Peyer's patch (tissue), 4 donors: Measurements from ENCODE around the gene MINDY4. TPM values are rescaled to one million over a fixed set of nuclear protein-coding genes. Genes with fewer than 3 reads are reported as not detected.

Source experiments
- DNase-seq, 3 donors: peaks; one replicate each; pipeline ENCODE4 v3.0.0-alpha.2; 2017 to 2019
- H3K27ac ChIP-seq, 4 donors: fragments of 200-600 bp; sonication (generic); one replicate each; pipeline ENCODE4 v1.5.1; 2016 to 2019
- H3K27me3 ChIP-seq, 2 donors: fragments of 200-600 bp; sonication (generic); one replicate each; pipeline ENCODE4 v1.5.1; 2019
- H3K36me3 ChIP-seq, 3 donors: fragments of 200-600 bp; sonication (generic); one replicate each; pipeline ENCODE4 v1.5.1; 2016 to 2019
- H3K4me1 ChIP-seq, 4 donors: fragments of 200-600 bp; sonication (generic); one replicate each; pipeline ENCODE4 v1.5.1; 2016 to 2019
- H3K4me3 ChIP-seq, 4 donors: fragments of 200-600 bp; sonication (generic); 1 replicate in 3 of 4; 2 replicates in 1 of 4; pipeline ENCODE4 v1.5.1; 2016 to 2019; ENCODE audit warnings: mild to moderate bottlenecking in 1 of 4
- H3K9me3 ChIP-seq, 4 donors: fragments of 200-600 bp; sonication (generic); one replicate each; pipeline ENCODE4 v1.5.1; 2016 to 2019; ENCODE audit warnings: mild to moderate bottlenecking in 1 of 4
- POLR2A ChIP-seq, 2 donors: fragments of 450-650 bp; IDR thresholded peaks; one replicate each; pipeline ENCODE4 v1.5.1; 2017; ENCODE audit warnings: antibody characterized with exemption in 2 of 2, mild to moderate bottlenecking in 2 of 2, moderate library complexity in 2 of 2
- total RNA-seq, 4 donors: library from RNA; depleted of rRNA; stranded (reverse); fragments of >200 nt; gene quantifications; one replicate each; pipeline ENCODE4 v1.1.0, GENCODE V29; 2016
- TF ChIP-seq, protein P1 (sequence below), 6 experiments: fragments of 450-650 bp in 4 of 6; fragments of 200-600 bp in 2 of 6; sonication (generic) in 1 of 6; IDR thresholded peaks; one replicate each; pipeline ENCODE4 v1.5.1; 2017 to 2019; ENCODE audit warnings: antibody characterized with exemption in 6 of 6, mild to moderate bottlenecking in 3 of 6, moderate library complexity in 1 of 6

The MINDY4 gene
- total RNA-seq, 4 donors from 2014 or later: 3.9 to 19.8 (median 6.8) TPM

- no peak overlapping the region for H3K4me3 ChIP-seq
- H3K36me3 ChIP-seq: no peaks in the 10 kb centered on the region
- TF ChIP-seq, protein P1, sequence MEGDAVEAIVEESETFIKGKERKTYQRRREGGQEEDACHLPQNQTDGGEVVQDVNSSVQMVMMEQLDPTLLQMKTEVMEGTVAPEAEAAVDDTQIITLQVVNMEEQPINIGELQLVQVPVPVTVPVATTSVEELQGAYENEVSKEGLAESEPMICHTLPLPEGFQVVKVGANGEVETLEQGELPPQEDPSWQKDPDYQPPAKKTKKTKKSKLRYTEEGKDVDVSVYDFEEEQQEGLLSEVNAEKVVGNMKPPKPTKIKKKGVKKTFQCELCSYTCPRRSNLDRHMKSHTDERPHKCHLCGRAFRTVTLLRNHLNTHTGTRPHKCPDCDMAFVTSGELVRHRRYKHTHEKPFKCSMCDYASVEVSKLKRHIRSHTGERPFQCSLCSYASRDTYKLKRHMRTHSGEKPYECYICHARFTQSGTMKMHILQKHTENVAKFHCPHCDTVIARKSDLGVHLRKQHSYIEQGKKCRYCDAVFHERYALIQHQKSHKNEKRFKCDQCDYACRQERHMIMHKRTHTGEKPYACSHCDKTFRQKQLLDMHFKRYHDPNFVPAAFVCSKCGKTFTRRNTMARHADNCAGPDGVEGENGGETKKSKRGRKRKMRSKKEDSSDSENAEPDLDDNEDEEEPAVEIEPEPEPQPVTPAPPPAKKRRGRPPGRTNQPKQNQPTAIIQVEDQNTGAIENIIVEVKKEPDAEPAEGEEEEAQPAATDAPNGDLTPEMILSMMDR (IDR thresholded peaks at IDR 0.05): no peak
- TF ChIP-seq POLR2A (IDR thresholded peaks at IDR 0.05): no peak
- no peaks in the 10 kb centered on the region for H3K9me3 ChIP-seq
- H3K27ac ChIP-seq: no peak overlapping the region
- H3K4me1 ChIP-seq: peaks cover 0 to 16% (median 0%) of the 10 kb centered on the region in 4 donors
- DNase-seq: no peak
- H3K27me3 ChIP-seq: no peaks in the 10 kb centered on the region
Measured at GRCh38 chr7:30757342-30757692, 13.9 kb upstream of the MINDY4 start.

- DNase-seq: no peak
Measured at GRCh38 chr7:30760514-30761213, 10.6 kb upstream of the MINDY4 start.

GRCh38 chr7:30761214-30762156, 9.7 kb upstream of the MINDY4 start:
- TF ChIP-seq, protein P1 (IDR thresholded peaks at IDR 0.05): no peak
- no peak for TF ChIP-seq POLR2A (IDR thresholded peaks at IDR 0.05)
- Histone ChIP-seq H3K27ac (no peak overlapping the region), H3K36me3 (no peaks in the 10 kb centered on the region), H3K4me3 (no peak overlapping the region), H3K4me1 (peaks cover 0 to 8% (median 0%) of the 10 kb centered on the region in 4 donors), H3K27me3 (no peaks in the 10 kb centered on the region), H3K9me3 (no peaks in the 10 kb centered on the region)
- DNase-seq: no peak

More at GRCh38 chr7:30760514-30761213, 10.6 kb upstream of the MINDY4 start:
- Histone ChIP-seq H3K36me3 (no peaks in the 10 kb centered on the region), H3K27me3 (no peaks in the 10 kb centered on the region), H3K4me3 (no peak overlapping the region), H3K9me3 (no peaks in the 10 kb centered on the region), H3K27ac (no peak overlapping the region), H3K4me1 (peaks cover 0 to 9% (median 0%) of the 10 kb centered on the region in 4 donors)
- TF ChIP-seq, protein P1 (IDR thresholded peaks at IDR 0.05): no peak
- TF ChIP-seq POLR2A (IDR thresholded peaks at IDR 0.05): no peak

GRCh38 chr7:30764030-30764975, 6.9 kb upstream of the MINDY4 start:
- no peak for DNase-seq
- H3K27me3 ChIP-seq: no peaks in the 10 kb centered on the region
- TF ChIP-seq, protein P1 (IDR thresholded peaks at IDR 0.05): no peak
- no peak for TF ChIP-seq POLR2A (IDR thresholded peaks at IDR 0.05)
- no peak overlapping the region for H3K4me3 ChIP-seq
- H3K27ac ChIP-seq: peak overlapping the region in 2 of 4 donors; percentile 7 to 23
- H3K36me3 ChIP-seq: no peaks in the 10 kb centered on the region
- H3K4me1 ChIP-seq: peaks cover 0 to 8% (median 0%) of the 10 kb centered on the region in 4 donors
- H3K9me3 ChIP-seq: no peaks in the 10 kb centered on the region

DNA sequence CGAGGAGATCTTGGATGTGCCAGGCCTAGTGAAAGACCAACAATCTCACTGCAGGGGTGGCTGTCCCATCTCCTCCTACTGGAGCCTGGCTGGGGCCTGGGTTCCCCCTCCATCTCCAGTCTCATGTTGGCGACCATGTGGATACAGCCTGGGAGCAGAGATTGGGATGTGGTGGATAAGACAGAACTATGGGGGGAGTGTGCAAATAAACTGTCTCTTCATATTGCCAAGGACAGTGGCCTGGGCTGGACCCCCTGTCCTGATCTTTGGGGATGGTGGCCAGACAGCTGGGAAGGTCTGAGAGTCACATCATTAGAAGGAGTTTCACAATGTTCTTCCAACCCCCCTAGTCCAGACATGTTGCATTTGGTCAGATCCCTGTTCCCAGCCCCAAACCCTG, 5.8 kb upstream of the MINDY4 start:
- Histone ChIP-seq H3K27me3 (no peaks in the 10 kb centered on the region), H3K27ac (peak overlapping the region in 1 of 4 donors; percentile 23), H3K4me1 (peaks cover 0 to 8% (median 0%) of the 10 kb centered on the region in 4 donors), H3K9me3 (no peaks in the 10 kb centered on the region), H3K36me3 (no peaks in the 10 kb centered on the region), H3K4me3 (no peak overlapping the region)
- no peak for DNase-seq
- TF ChIP-seq POLR2A (IDR thresholded peaks at IDR 0.05): no peak
- TF ChIP-seq, protein P1 (IDR thresholded peaks at IDR 0.05): no peak
